Activated T-cell treated with anti-CD3 and anti-CD28 coated beads, Interleukin-2, amount 50 U/mL, for 4 hours (primary cell): Measurements from ENCODE around the gene FJX1. TPM values are rescaled to one million over a fixed set of nuclear protein-coding genes. Genes with fewer than 3 reads are reported as not detected.
"Not testable (repeated sequence)": the region's sequence is repeated elsewhere in the genome, so short reads cannot be mapped to it uniquely, and the experiment has no call there.

Source experiments
- ATAC-seq, 2 donors: fragments of 200-7000 bp; cut with Tn5 transposase; one replicate each; pipeline ENCODE4 v1.10.0; 2021
- DNase-seq: peaks from one replicate; pipeline ENCODE4 v3.0.0-alpha.2; 2020
- H3K27me3 Mint-ChIP-seq: one replicate; pipeline ENCODE4 v1.8.0; 2021; ENCODE audit warnings: low read depth, mixed read lengths
- H3K36me3 Mint-ChIP-seq: one replicate; pipeline ENCODE4 v1.8.0; 2022; ENCODE audit warnings: mixed read lengths; ENCODE audit not compliant: insufficient read depth
- H3K4me1 Mint-ChIP-seq: one replicate; pipeline ENCODE4 v1.8.0; 2021; ENCODE audit warnings: low read depth, mixed read lengths
- H3K4me3 Mint-ChIP-seq: one replicate; pipeline ENCODE4 v1.8.0; 2021; ENCODE audit warnings: mild to moderate bottlenecking, moderate library complexity, mixed read lengths
- H3K9me3 Mint-ChIP-seq: one replicate; pipeline ENCODE4 v1.8.0; 2021; ENCODE audit warnings: mixed read lengths
- total RNA-seq, 3 donors: library from RNA; stranded (reverse); gene quantifications; one replicate each; pipeline ENCODE4 v1.2.1, GENCODE V29; 2021

FJX1 gene
- total RNA-seq, 3 donors from 2014 or later, result 1.5 to 2.7 (median 1.6) TPM

DNA sequence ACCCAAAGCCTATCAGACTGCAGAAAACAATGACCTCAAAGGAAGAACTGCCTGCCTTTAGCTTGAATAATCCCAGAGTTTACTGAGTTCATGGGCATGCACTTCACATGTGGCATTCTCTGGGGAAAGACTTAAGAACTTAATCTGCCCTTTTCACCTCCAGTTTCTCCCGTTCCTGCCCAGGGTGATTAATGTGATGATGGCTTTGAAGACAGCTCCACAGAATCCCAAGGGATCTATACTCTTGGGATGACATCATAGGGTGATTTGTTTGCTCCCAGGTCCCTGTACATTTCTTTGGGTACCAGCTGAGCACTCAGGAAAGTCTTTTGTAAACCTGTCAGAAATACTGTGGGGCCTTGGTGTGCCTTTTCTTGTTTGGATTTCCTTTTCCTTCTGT, 14.0 kb downstream of the FJX1 start:
- no peaks in the 10 kb centered on the region for H3K9me3 Mint-ChIP-seq
- ATAC-seq (no peak), DNase-seq (no peak)
- peaks cover 47% of the 10 kb centered on the region for H3K27me3 Mint-ChIP-seq
- no peak overlapping the region for H3K4me3 Mint-ChIP-seq
- H3K36me3 Mint-ChIP-seq, result no peaks in the 10 kb centered on the region
- H3K4me1 Mint-ChIP-seq, result no peaks in the 10 kb centered on the region

DNA sequence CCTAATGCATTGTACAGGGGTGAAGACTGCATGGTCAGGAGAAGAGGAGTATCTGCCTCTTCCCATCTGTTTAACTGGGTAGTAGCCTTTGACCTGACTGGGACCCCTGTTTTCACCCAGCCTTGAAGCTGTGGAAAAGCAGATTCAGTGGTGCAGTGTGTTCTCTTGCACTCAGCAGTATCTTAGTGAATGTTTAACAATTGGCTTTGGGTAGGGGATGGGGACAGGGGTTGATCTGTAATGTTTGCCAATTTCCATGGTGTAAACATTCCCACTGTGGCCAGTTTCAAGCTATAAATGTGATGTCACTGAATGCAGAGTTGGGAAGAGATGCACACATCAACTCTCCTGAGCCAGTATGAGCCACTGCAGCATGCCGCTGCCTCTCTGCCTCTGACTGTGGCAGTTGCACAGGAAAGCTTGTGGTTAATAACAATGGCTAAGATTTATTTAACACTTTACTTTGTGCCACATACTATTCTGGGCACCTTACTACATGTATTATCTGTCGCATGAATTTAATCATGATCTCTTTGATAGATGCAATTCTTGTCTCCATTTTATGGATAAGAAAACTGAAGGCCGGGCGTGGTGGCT, 15.7 kb downstream of the FJX1 start:
- DNase-seq (no peak), ATAC-seq (no peak)
- H3K4me1 Mint-ChIP-seq, result no peaks in the 10 kb centered on the region
- no peaks in the 10 kb centered on the region for H3K36me3 Mint-ChIP-seq
- H3K9me3 Mint-ChIP-seq, result no peaks in the 10 kb centered on the region
- peaks cover 45% of the 10 kb centered on the region for H3K27me3 Mint-ChIP-seq
- H3K4me3 Mint-ChIP-seq, result no peak overlapping the region

DNA sequence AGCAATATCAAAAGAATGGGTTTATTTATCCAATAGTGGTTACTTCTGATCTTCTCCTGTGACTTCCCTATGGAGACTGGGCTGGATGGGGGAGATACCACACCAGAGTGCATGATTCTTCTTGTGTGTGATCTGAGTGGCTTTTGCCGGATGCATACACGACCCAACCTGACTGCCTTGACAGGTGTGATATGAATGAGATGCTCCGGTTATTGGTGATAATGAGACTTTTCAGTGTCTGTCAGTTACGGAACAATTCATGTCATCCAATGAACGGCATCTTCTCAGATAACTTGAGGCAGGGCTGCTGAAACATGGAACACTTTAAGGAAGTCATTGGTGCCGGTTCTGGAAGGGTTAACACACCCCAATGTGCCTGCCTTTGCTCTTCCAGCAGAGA, 17.7 kb downstream of the FJX1 start:
- Mint-ChIP-seq H3K27me3 (peaks cover 35% of the 10 kb centered on the region), H3K36me3 (no peaks in the 10 kb centered on the region), H3K4me1 (no peaks in the 10 kb centered on the region)

GRCh38 chr11:35639591-35640179, 21.4 kb downstream of the FJX1 start:
- Mint-ChIP-seq H3K9me3 (no peaks in the 10 kb centered on the region), H3K27me3 (peaks cover 26% of the 10 kb centered on the region), H3K4me3 (no peak overlapping the region), H3K36me3 (no peaks in the 10 kb centered on the region), H3K4me1 (no peaks in the 10 kb centered on the region)
- ATAC-seq, result no peak
- DNase-seq, result no peak

More for the DNA sequence above, 17.7 kb downstream of the FJX1 start:
- DNase-seq (no peak), ATAC-seq (no peak)
- H3K9me3 Mint-ChIP-seq, result no peaks in the 10 kb centered on the region
- no peak overlapping the region for H3K4me3 Mint-ChIP-seq

GRCh38 chr11:35641171-35641897, 23.1 kb downstream of the FJX1 start:
- peaks cover 1% of the 10 kb centered on the region for H3K36me3 Mint-ChIP-seq
- ATAC-seq (no peak), DNase-seq (no peak)
- H3K4me1 Mint-ChIP-seq, result no peaks in the 10 kb centered on the region
- H3K27me3 Mint-ChIP-seq, result peaks cover 25% of the 10 kb centered on the region
- H3K9me3 Mint-ChIP-seq, result no peaks in the 10 kb centered on the region
- H3K4me3 Mint-ChIP-seq, result no peak overlapping the region

GRCh38 chr11:35641964-35642363, 23.7 kb downstream of the FJX1 start:
- H3K4me3 Mint-ChIP-seq, result no peak overlapping the region
- H3K27me3 Mint-ChIP-seq, result peaks cover 29% of the 10 kb centered on the region
- no peak for ATAC-seq

GRCh38 chr11:35647421-35648093, 29.3 kb downstream of the FJX1 start:
- ATAC-seq (no peak), DNase-seq (no peak)
- Mint-ChIP-seq H3K27me3 (peaks cover 44% of the 10 kb centered on the region), H3K9me3 (no peaks in the 10 kb centered on the region), H3K36me3 (peaks cover 1% of the 10 kb centered on the region), H3K4me3 (no peak overlapping the region), H3K4me1 (peaks cover 2% of the 10 kb centered on the region)

More at GRCh38 chr11:35641964-35642363, 23.7 kb downstream of the FJX1 start:
- H3K4me1 Mint-ChIP-seq, result no peaks in the 10 kb centered on the region
- DNase-seq, result no peak
- no peaks in the 10 kb centered on the region for H3K9me3 Mint-ChIP-seq
- H3K36me3 Mint-ChIP-seq, result peaks cover 1% of the 10 kb centered on the region

GRCh38 chr11:35650006-35650405, 31.7 kb downstream of the FJX1 start:
- H3K27me3 Mint-ChIP-seq, result peaks cover 60% of the 10 kb centered on the region
- no peaks in the 10 kb centered on the region for H3K9me3 Mint-ChIP-seq
- H3K36me3 Mint-ChIP-seq, result peaks cover 1% of the 10 kb centered on the region
- DNase-seq, result no peak
- ATAC-seq, result peak; percentile 81 to 86
- H3K4me3 Mint-ChIP-seq, result no peak overlapping the region
- peaks cover 2% of the 10 kb centered on the region for H3K4me1 Mint-ChIP-seq

GRCh38 chr11:35650467-35650866, 32.2 kb downstream of the FJX1 start:
- no peak for DNase-seq
- ATAC-seq, result no peak
- Mint-ChIP-seq H3K27me3 (peaks cover 62% of the 10 kb centered on the region), H3K9me3 (no peaks in the 10 kb centered on the region), H3K36me3 (peaks cover 1% of the 10 kb centered on the region), H3K4me3 (no peak overlapping the region), H3K4me1 (peaks cover 2% of the 10 kb centered on the region)

- Mint-ChIP-seq H3K4me1 (peaks cover 2% of the 10 kb centered on the region), H3K4me3 (no peak overlapping the region), H3K27me3 (peaks cover 62% of the 10 kb centered on the region), H3K36me3 (no peaks in the 10 kb centered on the region), H3K9me3 (no peaks in the 10 kb centered on the region)
- no peak for ATAC-seq
- no peak for DNase-seq
Measured at GRCh38 chr11:35651263-35651662, 33.0 kb downstream of the FJX1 start.

DNA sequence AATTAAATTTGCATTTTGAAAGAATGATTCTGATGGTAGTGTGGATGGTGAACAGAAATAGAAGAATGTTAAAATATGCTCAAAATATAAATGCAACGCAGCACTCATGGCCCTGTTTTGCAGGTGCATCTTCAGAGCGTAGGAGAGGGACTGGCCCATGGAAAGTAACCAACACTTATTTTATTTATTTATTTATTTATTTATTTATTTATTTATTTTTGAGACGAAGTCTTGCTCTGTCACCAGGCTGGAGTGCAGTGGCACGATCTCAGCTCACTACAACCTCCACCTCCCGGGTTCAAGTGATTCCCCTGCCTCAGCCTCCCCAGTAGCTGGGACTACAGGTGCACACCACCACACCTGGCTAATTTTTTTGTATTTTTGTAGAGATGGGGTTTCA, 34.5 kb downstream of the FJX1 start:
- H3K4me3 Mint-ChIP-seq, DNase-seq, H3K9me3 Mint-ChIP-seq, ATAC-seq, H3K4me1 Mint-ChIP-seq, H3K36me3 Mint-ChIP-seq: not testable (repeated sequence)
- H3K27me3 Mint-ChIP-seq, result peaks cover 61% of the 10 kb centered on the region

DNA sequence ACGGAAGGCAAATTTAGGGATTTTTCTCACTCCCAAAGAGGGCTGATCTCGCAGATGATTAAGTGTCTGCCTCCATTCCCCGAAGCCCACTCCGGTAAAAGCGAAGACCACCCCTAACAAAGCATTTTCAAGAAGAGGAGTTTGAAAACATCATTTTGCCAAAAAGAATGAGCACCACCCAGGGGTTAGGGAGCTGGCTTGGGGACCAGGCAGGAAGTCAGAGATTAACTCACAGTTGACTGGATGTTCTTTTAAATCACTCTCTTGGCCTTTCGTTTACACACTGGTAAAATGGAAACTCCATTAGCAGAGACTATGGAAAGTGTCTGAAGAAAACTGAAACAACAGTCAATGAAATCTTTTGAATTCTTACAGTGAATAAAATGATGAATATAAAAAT, 36.5 kb downstream of the FJX1 start:
- ATAC-seq, result no peak
- H3K4me1 Mint-ChIP-seq, result peaks cover 2% of the 10 kb centered on the region
- H3K27me3 Mint-ChIP-seq, result peaks cover 55% of the 10 kb centered on the region
- DNase-seq, result no peak
- no peak overlapping the region for H3K4me3 Mint-ChIP-seq
- H3K36me3 Mint-ChIP-seq, result no peaks in the 10 kb centered on the region
- H3K9me3 Mint-ChIP-seq, result no peaks in the 10 kb centered on the region

GRCh38 chr11:35655254-35655653, 37.0 kb downstream of the FJX1 start:
- no peak for ATAC-seq
- Mint-ChIP-seq H3K27me3 (peaks cover 55% of the 10 kb centered on the region), H3K4me1 (peaks cover 2% of the 10 kb centered on the region), H3K9me3 (no peaks in the 10 kb centered on the region), H3K4me3 (no peak overlapping the region), H3K36me3 (no peaks in the 10 kb centered on the region)
- no peak for DNase-seq

DNA sequence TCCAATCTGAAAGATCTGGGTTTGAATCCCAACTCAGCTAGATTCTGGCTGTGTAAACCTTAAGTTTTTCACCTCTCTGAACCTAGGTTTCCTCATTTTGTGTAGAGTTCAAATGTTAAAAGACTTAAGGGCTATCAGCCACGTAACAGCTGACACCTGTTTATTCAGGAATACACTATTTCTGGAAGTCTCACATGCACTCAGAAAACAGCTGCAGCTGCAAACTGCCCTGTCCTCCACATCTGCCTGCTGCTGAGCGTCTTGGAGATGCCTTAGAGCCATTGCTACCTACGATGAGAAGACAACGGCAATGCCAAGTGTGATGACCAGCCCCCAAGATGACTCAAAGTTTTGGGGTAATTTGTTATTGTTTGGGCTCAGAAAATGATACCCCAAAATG, 37.6 kb downstream of the FJX1 start:
- peaks cover 50% of the 10 kb centered on the region for H3K27me3 Mint-ChIP-seq
- H3K36me3 Mint-ChIP-seq, result no peaks in the 10 kb centered on the region
- H3K9me3 Mint-ChIP-seq, result no peaks in the 10 kb centered on the region
- H3K4me1 Mint-ChIP-seq, result no peaks in the 10 kb centered on the region
- H3K4me3 Mint-ChIP-seq, result no peak overlapping the region
- DNase-seq (no peak), ATAC-seq (no peak)
